Neutrophil (primary cell): ENCODE data around the gene CCDC93.
A peak's percentile ranks its signal among the peaks of the same experiment; 100 is the strongest.

Experiments
- H3K27ac ChIP-seq: fragments of 200-600 bp; sonication (generic); 2 replicates; pipeline ENCODE4 v1.5.1; 2016; ENCODE audit warnings: mild to moderate bottlenecking, moderate library complexity
- H3K27me3 ChIP-seq: fragments of 200-600 bp; sonication (generic); 2 replicates; pipeline ENCODE4 v1.6.0; 2016; ENCODE audit warnings: mild to moderate bottlenecking
- H3K36me3 ChIP-seq: fragments of 200-600 bp; sonication (generic); 2 replicates; pipeline ENCODE4 v1.5.1; 2017
- H3K4me1 ChIP-seq, 2 experiments: fragments of 200-600 bp in 1 of 2; sonication (generic) in 1 of 2; 1 replicate in 1 of 2; 2 replicates in 1 of 2; pipeline versions ENCODE4 v1.5.1 to v1.6.1; 2013 to 2016; ENCODE audit warnings: low read depth in 1 of 2, low read length in 1 of 2, mild to moderate bottlenecking in 1 of 2, moderate library complexity in 1 of 2; ENCODE audit not compliant: control insufficient read depth in 1 of 2, insufficient read depth in 1 of 2
- H3K4me3 ChIP-seq, 2 experiments: fragments of 200-600 bp in 1 of 2; sonication (generic) in 1 of 2; 1 replicate in 1 of 2; 2 replicates in 1 of 2; pipeline ENCODE4 v1.5.1; 2013 to 2016; ENCODE audit warnings: low read depth in 1 of 2, low read length in 1 of 2, mild to moderate bottlenecking in 1 of 2, moderate library complexity in 1 of 2
- H3K9me3 ChIP-seq: fragments of 200-600 bp; sonication (generic); 2 replicates; pipeline ENCODE4 v1.5.1; 2016
- TF ChIP-seq, protein P1 (sequence below): fragments of 200-600 bp; sonication (generic); IDR thresholded peaks from 2 replicates; pipeline ENCODE4 v1.5.1; 2016; ENCODE audit warnings: antibody characterized with exemption

The CCDC93 gene

DNA sequence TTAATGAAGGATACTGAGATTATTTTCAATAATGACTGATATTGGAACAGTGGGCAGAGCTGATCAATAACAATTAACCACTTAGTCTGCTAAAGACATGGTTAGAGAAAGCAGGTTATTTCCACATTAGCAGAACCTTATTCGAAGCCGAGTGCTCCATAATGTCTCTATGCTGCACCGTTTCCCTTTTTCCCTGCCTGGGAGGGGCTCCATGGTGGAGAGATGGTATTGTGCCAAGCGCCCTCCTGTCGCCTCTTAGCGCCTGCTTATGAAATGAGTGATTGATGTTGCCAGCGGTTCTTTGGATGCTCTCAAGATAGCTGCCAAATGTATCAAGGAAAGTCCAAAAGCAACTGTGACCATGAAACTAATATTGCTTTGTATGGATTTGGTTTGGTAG, 39.8 kb upstream of the CCDC93 start:
- TF ChIP-seq, protein P1, sequence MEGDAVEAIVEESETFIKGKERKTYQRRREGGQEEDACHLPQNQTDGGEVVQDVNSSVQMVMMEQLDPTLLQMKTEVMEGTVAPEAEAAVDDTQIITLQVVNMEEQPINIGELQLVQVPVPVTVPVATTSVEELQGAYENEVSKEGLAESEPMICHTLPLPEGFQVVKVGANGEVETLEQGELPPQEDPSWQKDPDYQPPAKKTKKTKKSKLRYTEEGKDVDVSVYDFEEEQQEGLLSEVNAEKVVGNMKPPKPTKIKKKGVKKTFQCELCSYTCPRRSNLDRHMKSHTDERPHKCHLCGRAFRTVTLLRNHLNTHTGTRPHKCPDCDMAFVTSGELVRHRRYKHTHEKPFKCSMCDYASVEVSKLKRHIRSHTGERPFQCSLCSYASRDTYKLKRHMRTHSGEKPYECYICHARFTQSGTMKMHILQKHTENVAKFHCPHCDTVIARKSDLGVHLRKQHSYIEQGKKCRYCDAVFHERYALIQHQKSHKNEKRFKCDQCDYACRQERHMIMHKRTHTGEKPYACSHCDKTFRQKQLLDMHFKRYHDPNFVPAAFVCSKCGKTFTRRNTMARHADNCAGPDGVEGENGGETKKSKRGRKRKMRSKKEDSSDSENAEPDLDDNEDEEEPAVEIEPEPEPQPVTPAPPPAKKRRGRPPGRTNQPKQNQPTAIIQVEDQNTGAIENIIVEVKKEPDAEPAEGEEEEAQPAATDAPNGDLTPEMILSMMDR: no peak

DNA sequence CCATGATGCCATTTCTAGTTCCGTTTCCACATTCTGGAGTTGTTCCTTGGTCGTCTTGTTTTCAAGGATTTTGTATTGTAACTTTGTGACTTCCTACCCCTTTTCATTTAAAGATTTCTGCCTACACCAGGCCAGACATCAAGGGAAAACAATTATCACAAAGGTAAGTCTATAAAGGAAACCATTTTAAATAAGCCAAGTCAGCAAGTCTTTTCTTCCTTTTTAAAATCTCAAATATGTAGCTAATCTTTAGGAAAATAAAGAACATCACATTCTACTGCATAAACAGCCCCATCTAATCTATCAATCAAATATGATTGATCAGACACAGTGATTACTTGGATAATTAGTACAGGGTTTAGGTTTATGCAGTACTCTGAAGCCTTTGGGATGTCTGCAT, 38.6 kb upstream of the CCDC93 start:
- peaks cover 66 to 71% of the 10 kb centered on the region in 2 experiments for H3K4me1 ChIP-seq
- no peak overlapping the region for H3K4me3 ChIP-seq
- H3K27ac ChIP-seq: no peak overlapping the region
- no peaks in the 10 kb centered on the region for H3K9me3 ChIP-seq
- no peaks in the 10 kb centered on the region for H3K36me3 ChIP-seq
- TF ChIP-seq, protein P1: no peak
- no peaks in the 10 kb centered on the region for H3K27me3 ChIP-seq

More for the DNA sequence above, 39.8 kb upstream of the CCDC93 start:
- Histone ChIP-seq H3K36me3 (no peaks in the 10 kb centered on the region), H3K27me3 (no peaks in the 10 kb centered on the region), H3K9me3 (no peaks in the 10 kb centered on the region), H3K27ac (no peak overlapping the region), H3K4me1 (peaks cover 54 to 65% of the 10 kb centered on the region in 2 experiments), H3K4me3 (no peak overlapping the region)

DNA sequence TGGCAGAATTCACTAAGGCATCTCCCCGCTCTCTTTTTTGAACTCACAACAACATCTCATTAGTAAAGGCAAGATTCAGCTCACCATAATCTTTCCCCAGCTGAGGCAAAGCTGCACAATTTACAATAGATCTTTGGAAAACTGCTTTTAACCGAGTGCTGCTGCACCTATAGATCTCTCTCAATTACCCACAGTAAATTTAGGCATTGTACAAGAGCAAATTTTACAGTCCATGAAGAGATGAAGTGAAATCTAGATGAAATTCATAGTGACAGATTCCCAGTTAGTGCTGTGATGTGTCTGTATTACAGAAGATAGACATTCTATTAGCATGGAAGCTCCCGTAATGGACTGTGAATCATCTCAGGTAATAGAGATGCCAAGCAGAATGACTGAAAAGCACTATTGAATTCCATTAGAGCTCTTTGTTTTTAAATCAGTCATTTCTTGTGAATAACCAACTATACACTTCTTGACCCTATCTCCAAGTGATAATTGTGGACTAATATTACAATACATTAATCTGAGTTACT, 38.0 kb upstream of the CCDC93 start:
- TF ChIP-seq, protein P1: no peak
- no peaks in the 10 kb centered on the region for H3K36me3 ChIP-seq
- H3K27ac ChIP-seq: no peak overlapping the region
- no peak overlapping the region for H3K4me3 ChIP-seq
- no peaks in the 10 kb centered on the region for H3K9me3 ChIP-seq
- no peaks in the 10 kb centered on the region for H3K27me3 ChIP-seq
- H3K4me1 ChIP-seq: peaks cover 70 to 71% of the 10 kb centered on the region in 2 experiments

DNA sequence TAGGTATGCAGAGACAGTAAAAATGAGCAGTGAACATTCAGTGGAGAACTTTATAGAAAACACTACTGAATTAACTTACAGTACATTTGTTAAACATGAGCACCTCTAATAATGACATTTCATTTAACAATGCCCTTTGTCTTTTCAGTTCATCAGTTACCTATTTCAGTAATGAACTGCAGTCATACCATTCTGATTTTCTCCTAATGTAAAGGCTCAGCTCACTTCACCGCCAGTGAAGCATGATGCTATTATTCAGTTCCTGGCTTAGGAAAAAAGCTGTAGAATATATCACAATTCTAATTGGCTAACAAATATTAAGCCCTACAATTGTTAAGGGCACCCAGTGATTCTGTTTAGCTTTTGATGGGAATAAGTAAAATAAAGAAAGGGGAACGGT, 37.1 kb upstream of the CCDC93 start:
- Histone ChIP-seq H3K9me3 (no peaks in the 10 kb centered on the region), H3K4me3 (no peak overlapping the region), H3K27me3 (no peaks in the 10 kb centered on the region), H3K36me3 (no peaks in the 10 kb centered on the region), H3K4me1 (peaks cover 64 to 67% of the 10 kb centered on the region in 2 experiments), H3K27ac (no peak overlapping the region)
- TF ChIP-seq, protein P1: no peak

DNA sequence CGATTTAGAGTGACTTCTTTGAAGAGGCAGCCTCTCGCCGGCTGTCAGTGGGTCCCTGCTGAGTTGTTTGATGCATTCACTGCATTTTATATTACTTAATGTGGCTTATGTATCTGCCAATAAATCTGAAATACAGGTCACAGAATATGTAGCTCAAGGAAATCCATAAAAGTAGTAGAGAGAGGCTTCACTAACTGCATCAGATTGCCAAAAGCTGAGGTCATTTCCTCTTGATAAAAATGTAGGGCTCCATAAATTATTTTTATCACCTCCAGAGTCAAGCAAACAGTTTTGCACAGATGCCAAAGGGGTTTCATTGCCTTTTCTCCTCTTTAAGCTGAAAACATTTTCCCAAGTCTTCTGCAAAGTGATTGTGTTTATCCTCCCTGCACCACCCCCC, 36.5 kb upstream of the CCDC93 start:
- Histone ChIP-seq H3K9me3 (no peaks in the 10 kb centered on the region), H3K27me3 (peaks cover 2% of the 10 kb centered on the region), H3K27ac (peak overlapping the region; percentile 72), H3K4me1 (peaks cover 58 to 61% of the 10 kb centered on the region in 2 experiments), H3K36me3 (no peaks in the 10 kb centered on the region), H3K4me3 (no peak overlapping the region)
- TF ChIP-seq, protein P1: no peak

DNA sequence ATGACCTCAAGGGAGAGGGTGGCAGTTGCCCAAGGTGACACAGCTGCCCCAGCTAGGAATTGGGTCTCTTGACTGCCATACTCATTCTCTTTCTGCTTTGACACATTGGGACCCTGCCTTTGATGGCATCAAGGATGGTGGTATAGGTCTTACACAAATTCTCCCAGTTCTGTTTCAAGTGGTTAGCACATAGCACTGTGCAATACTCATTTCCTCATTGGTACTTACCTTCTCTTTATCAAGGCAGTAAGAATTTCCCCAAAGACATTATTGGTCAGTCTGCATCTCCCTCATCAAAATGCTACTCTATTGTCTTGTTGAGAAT, 35.9 kb upstream of the CCDC93 start:
- Histone ChIP-seq H3K27me3 (peaks cover 8% of the 10 kb centered on the region), H3K9me3 (no peaks in the 10 kb centered on the region), H3K36me3 (no peaks in the 10 kb centered on the region), H3K4me3 (no peak overlapping the region), H3K4me1 (peaks cover 52 to 55% of the 10 kb centered on the region in 2 experiments), H3K27ac (peak overlapping the region; percentile 72)
- TF ChIP-seq, protein P1: no peak
